PC-9 (cell line): ENCODE results near the gene ALB. TPM values are rescaled to one million over a fixed set of nuclear protein-coding genes. Genes with fewer than 3 reads are reported as not detected.
A peak's percentile ranks its signal among the peaks of the same experiment; 100 is the strongest.

ENCODE experiments used
- BruUV-seq: library from RNA; stranded (reverse); fragments of 400-500 nt; replicated peaks from 2 replicates; lab custom pipeline; 2021; lab: Mats Ljungman, UMichigan
- CTCF ChIA-PET: fragments of 300-600 bp; sonication (Branson Sonifier 250); formaldehyde crosslinking; loops from one replicate; lab custom pipeline; 2022; ENCODE audit warnings: antibody characterized with exemption; lab: Charles Lee
- POLR2A ChIA-PET: fragments of 300-600 bp; sonication (Branson Sonifier 250); formaldehyde crosslinking; loops from one replicate; lab custom pipeline; 2022; ENCODE audit warnings: antibody characterized with exemption; ENCODE audit not compliant: unreplicated experiment; lab: Charles Lee
- DNase-seq, 2 experiments: peaks; one replicate each; pipeline versions ENCODE4 v3.0.0 to v3.0.0-alpha.2; 2015 to 2022; ENCODE audit warnings: mixed read lengths in 1 of 2
- H2AFZ ChIP-seq: fragments of 200-600 bp; sonication (generic); 2 replicates; pipeline ENCODE4 v1.8.1; 2017; ENCODE audit warnings: antibody characterized with exemption
- H3F3A ChIP-seq: fragments of 200-600 bp; sonication (generic); 2 replicates; pipeline ENCODE4 v1.8.1; 2017; ENCODE audit warnings: antibody characterized with exemption, mild to moderate bottlenecking, low read depth; ENCODE audit not compliant: insufficient read depth
- H3K27ac ChIP-seq: fragments of 200-600 bp; sonication (generic); 2 replicates; pipeline ENCODE4 v1.6.1; 2016; ENCODE audit warnings: mixed run types
- H3K27me3 ChIP-seq: fragments of 200-600 bp; sonication (generic); 2 replicates; pipeline ENCODE4 v1.6.1; 2016; ENCODE audit warnings: low read depth, mixed run types; ENCODE audit not compliant: insufficient read depth
- H3K36me3 ChIP-seq: fragments of 200-600 bp; sonication (generic); 2 replicates; pipeline ENCODE4 v1.6.1; 2016; ENCODE audit warnings: low read depth, mixed run types
- H3K4me1 ChIP-seq: fragments of 200-600 bp; sonication (generic); replicated peaks from 2 replicates; pipeline ENCODE4 v1.6.1; 2016; ENCODE audit warnings: mixed run types; ENCODE audit not compliant: insufficient read depth
- H3K4me2 ChIP-seq: fragments of 200-600 bp; sonication (generic); 2 replicates; pipeline ENCODE4 v1.6.1; 2017; ENCODE audit warnings: mixed run types
- H3K4me3 ChIP-seq: fragments of 200-600 bp; sonication (generic); 2 replicates; pipeline ENCODE4 v1.6.1; 2016; ENCODE audit warnings: mixed run types
- H3K79me2 ChIP-seq: fragments of 200-600 bp; sonication (generic); 2 replicates; pipeline ENCODE4 v1.6.1; 2017; ENCODE audit warnings: low read depth, mixed run types
- H3K9me2 ChIP-seq: fragments of 200-600 bp; sonication (generic); 2 replicates; pipeline ENCODE4 v1.8.1; 2017; ENCODE audit warnings: mild to moderate bottlenecking; ENCODE audit not compliant: insufficient read depth
- H3K9me3 ChIP-seq: fragments of 200-600 bp; sonication (generic); 2 replicates; pipeline ENCODE4 v1.8.1; 2016; ENCODE audit warnings: low read depth; ENCODE audit not compliant: insufficient read depth
- H4K20me1 ChIP-seq: fragments of 200-600 bp; sonication (generic); 2 replicates; pipeline ENCODE4 v1.8.1; 2017; ENCODE audit not compliant: insufficient read depth
- EZH2 ChIP-seq: fragments of 200-600 bp; sonication (generic); IDR thresholded peaks from 2 replicates; pipeline ENCODE4 v1.8.0; 2017; ENCODE audit warnings: antibody characterized with exemption, low read depth
- intact Hi-C: fragments of 100-400 bp; cut with micrococcal nuclease; formaldehyde crosslinking; loops from one replicate; pipeline ENCODE4 v1.10.0; 2022; ENCODE audit not compliant: unreplicated experiment
- total RNA-seq: library from RNA; stranded (reverse); gene quantifications from 2 replicates; pipeline ENCODE4 v1.2.3, GENCODE V29; 2021
- TF ChIP-seq, protein P1 (sequence below): fragments of 200-600 bp; sonication (generic); conservative IDR thresholded peaks from 2 replicates; pipeline ENCODE4 v1.6.1; 2017; ENCODE audit warnings: mixed run types, antibody characterized with exemption, mild to moderate bottlenecking, moderate library complexity

The ALB gene
- total RNA-seq, 1 experiment from 2014 or later = not detected

DNA sequence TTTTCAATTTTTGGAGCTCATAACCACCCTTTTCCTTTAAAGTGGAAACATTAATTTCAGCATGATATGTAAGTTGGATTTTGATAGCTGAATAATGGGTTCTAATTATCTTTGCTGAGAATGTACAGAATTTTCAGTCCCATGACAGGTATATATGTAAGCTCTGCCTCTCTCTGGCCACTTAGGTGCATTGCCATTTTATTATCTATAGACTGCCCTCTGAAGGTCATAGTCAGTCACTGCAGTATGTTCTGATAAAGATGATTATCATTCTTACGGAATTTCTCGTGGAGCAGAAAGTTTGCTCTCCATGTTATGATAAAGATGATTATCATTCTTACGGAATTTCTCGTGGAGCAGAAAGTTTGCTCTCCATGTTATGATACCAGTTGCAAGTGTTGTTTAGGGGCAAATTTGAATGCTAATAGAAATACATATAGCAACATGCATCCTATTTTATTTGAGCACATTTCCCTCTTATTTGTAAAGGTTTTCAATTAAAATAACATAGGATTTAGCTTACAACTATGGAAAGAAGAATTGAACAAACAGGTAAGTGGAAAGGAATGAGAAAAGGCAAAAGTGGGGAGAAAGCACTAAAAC is 42.4 kb downstream of the ALB start:
- no peaks in the 10 kb centered on the region for H3K79me2 ChIP-seq
- no peaks in the 10 kb centered on the region for H3K36me3 ChIP-seq
- BruUV-seq = no TSS peak
- H3K27ac ChIP-seq = no peak overlapping the region
- DNase-seq = peak in 1 of 2 experiments; percentile 40
- no peaks in the 10 kb centered on the region for H3K9me2 ChIP-seq
- no peaks in the 10 kb centered on the region for H3K4me1 ChIP-seq
- H3K4me3 ChIP-seq = no peak overlapping the region
- intact Hi-C loops = no loop called here
- TF ChIP-seq, protein P1, sequence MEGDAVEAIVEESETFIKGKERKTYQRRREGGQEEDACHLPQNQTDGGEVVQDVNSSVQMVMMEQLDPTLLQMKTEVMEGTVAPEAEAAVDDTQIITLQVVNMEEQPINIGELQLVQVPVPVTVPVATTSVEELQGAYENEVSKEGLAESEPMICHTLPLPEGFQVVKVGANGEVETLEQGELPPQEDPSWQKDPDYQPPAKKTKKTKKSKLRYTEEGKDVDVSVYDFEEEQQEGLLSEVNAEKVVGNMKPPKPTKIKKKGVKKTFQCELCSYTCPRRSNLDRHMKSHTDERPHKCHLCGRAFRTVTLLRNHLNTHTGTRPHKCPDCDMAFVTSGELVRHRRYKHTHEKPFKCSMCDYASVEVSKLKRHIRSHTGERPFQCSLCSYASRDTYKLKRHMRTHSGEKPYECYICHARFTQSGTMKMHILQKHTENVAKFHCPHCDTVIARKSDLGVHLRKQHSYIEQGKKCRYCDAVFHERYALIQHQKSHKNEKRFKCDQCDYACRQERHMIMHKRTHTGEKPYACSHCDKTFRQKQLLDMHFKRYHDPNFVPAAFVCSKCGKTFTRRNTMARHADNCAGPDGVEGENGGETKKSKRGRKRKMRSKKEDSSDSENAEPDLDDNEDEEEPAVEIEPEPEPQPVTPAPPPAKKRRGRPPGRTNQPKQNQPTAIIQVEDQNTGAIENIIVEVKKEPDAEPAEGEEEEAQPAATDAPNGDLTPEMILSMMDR = peak; percentile 73
- no peak for TF ChIP-seq EZH2
- H3K4me2 ChIP-seq = no peak overlapping the region
- no peaks in the 10 kb centered on the region for H3K9me3 ChIP-seq
- POLR2A ChIA-PET = no interaction called here
- no peaks in the 10 kb centered on the region for H3K27me3 ChIP-seq
- H4K20me1 ChIP-seq = no peaks in the 10 kb centered on the region
- CTCF ChIA-PET = no interaction called here
- no peaks in the 10 kb centered on the region for H3F3A ChIP-seq
- H2AFZ ChIP-seq = no peak overlapping the region

GRCh38 chr4:73447671-73448070 is 43.6 kb downstream of the ALB start:
- POLR2A ChIA-PET = no interaction called here
- H3K9me2 ChIP-seq = no peaks in the 10 kb centered on the region

GRCh38 chr4:73448448-73449203 is 44.5 kb downstream of the ALB start:
- BruUV-seq = no TSS peak
- H3K4me2 ChIP-seq = no peak overlapping the region
- no peaks in the 10 kb centered on the region for H4K20me1 ChIP-seq
- TF ChIP-seq, protein P1 = no peak
- TF ChIP-seq EZH2 = no peak
- ChIA-PET POLR2A (no interaction called here), CTCF (no interaction called here)
- H2AFZ ChIP-seq = no peak overlapping the region
- intact Hi-C loops = no loop called here
- H3K9me3 ChIP-seq = no peaks in the 10 kb centered on the region
- no peaks in the 10 kb centered on the region for H3K4me1 ChIP-seq
- H3K4me3 ChIP-seq = no peak overlapping the region
- no peaks in the 10 kb centered on the region for H3K79me2 ChIP-seq
- H3K27ac ChIP-seq = no peak overlapping the region
- no peak for DNase-seq
- H3K27me3 ChIP-seq = no peaks in the 10 kb centered on the region
- no peaks in the 10 kb centered on the region for H3K36me3 ChIP-seq
- no peaks in the 10 kb centered on the region for H3F3A ChIP-seq
- no peaks in the 10 kb centered on the region for H3K9me2 ChIP-seq

More at GRCh38 chr4:73447671-73448070, 43.6 kb downstream of the ALB start:
- H3K79me2 ChIP-seq = no peaks in the 10 kb centered on the region
- H4K20me1 ChIP-seq = no peaks in the 10 kb centered on the region
- no peak overlapping the region for H3K4me2 ChIP-seq
- H3K27me3 ChIP-seq = no peaks in the 10 kb centered on the region
- BruUV-seq = no TSS peak
- H2AFZ ChIP-seq = no peak overlapping the region
- H3F3A ChIP-seq = no peaks in the 10 kb centered on the region
- H3K36me3 ChIP-seq = no peaks in the 10 kb centered on the region
- no peaks in the 10 kb centered on the region for H3K4me1 ChIP-seq
- no peak overlapping the region for H3K27ac ChIP-seq
- TF ChIP-seq, protein P1 = no peak
- no peak for TF ChIP-seq EZH2
- CTCF ChIA-PET = interaction anchor here (0.6 kb wide), 1 partner anchor 35 kb away, joined by 3 read pairs; no protein-coding TSS in a partner anchor
- DNase-seq = no peak
- intact Hi-C loops = no loop called here
- H3K9me3 ChIP-seq = no peaks in the 10 kb centered on the region
- H3K4me3 ChIP-seq = no peak overlapping the region
